HG02970 (cell line): ENCODE measurements around the gene HMGN5.

ENCODE experiments used
- ATAC-seq: cut with Tn5 transposase; IDR thresholded peaks from one replicate; pipeline ENCODE4 v1.9.1; 2021; ENCODE audit warnings: mild to moderate bottlenecking, moderate library complexity, moderate number of reproducible peaks; ENCODE audit not compliant: unreplicated experiment, low FRiP score

Gene HMGN5, protein sequence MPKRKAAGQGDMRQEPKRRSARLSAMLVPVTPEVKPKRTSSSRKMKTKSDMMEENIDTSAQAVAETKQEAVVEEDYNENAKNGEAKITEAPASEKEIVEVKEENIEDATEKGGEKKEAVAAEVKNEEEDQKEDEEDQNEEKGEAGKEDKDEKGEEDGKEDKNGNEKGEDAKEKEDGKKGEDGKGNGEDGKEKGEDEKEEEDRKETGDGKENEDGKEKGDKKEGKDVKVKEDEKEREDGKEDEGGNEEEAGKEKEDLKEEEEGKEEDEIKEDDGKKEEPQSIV

DNA sequence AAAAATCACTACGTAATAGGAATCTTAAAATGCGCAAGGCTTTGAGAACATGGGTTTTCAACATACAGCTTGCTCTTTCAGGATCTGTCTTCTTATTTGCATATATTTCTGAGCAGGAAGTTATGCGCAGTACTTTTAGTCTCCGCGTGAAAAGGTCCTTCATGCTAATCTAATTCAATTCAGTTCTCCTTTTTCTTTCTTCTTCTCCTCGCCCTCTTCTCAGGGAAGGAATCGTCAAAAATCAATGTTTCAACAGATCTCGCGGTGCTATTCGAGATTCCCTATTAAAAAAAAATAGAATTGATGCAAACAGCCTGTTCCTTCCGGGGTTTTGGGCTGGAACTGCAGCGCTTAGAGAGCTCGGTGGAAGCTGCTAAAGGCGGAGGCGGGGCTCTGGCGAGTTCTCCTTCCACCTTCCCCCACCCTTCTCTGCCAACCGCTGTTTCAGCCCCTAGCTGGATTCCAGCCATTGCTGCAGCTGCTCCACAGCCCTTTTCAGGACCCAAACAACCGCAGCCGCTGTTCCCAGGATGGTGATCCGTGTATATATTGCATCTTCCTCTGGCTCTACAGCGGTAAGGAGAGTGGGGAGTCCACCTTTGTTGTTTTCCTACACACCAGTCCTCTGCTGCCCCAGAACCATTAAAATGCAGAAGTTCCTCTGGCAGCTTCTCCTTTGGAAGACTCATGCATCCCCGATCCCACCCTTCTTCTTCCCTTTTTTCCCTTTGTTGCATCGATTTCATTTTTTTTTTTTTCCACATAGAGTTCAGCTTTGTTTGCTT, at the start of gene HMGN5, which contains the start of gene SH3BGRL:
HMGN5 (minus strand) TSS at position 243 of the 785 bp plus-strand sequence. CDS start 80,364 bp downstream, outside the sequence.
SH3BGRL (plus strand) TSS at position 432 of the 785 bp plus-strand sequence; CDS start at position 531, 99 bp downstream.
- ATAC-seq, result peak; percentile 99

DNA sequence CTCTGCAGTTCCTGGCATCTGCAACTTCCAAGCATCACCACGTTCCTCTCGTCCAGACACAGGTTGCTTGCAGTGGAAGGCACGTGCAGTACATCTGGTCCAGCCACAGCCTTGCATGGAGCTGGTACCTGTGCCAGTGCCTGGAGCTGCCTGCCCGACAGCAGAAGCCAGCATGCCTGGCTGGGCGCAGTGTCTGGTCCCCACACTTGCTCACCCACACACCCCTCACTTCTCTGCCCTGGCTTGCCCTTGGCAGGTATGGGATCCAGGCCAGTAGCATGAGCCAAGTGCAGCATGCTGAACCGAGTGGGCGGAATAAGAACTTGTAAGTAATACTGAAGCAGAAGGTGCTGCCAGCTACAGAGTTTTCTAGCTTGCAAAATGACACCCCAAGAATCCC, 40.0 kb upstream of the HMGN5 start:
- ATAC-seq, result no peak

DNA sequence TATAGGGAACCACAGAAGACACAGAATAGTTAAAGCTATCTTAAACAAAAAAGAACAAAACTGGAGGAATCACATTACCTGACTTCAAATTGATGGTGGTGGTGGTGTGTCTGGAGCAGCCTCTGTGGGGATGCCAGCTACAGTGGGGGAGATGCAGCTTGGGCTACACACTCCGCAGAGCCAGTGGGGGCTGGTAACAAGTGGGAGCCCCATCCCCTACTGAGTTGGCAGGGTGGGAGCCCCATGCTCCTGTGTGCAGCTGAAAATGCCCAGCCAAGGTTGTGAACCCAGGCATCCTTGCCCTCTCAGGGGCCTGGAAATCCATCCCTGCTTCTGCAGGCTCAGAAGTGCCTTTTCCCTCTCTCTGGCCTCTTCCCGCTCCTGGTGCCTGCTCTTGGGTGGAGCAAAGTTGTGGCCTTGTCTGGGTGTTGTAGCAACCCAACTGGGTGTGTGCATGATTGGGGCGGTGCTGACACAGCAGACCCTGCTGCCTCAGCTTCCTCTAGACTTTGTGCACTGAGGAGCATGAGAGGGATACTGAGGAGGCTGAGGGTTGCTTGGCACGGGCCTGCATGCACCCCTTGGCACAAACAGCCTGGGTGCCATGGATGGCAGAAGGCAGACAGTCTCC, 39.1 kb upstream of the HMGN5 start:
- ATAC-seq, result no peak

DNA sequence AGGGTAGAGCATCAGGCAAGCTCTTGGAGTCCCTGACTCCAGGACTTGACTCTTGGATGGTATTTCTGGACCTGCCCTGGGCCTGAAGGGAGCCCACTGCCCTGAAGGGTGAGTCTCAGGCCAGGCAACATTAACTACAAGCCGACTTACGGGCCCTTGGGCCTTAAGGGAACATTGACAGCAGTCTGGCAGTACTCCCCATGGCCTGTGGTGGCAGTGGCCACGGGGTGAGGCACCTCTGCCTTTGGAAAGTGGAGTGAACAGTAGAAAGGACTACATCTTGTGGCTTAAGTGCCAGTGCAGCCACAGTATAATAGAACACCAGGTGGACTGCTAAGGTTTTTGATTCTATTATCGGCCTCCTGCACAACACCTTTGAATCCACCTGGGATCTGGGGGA, 36.5 kb upstream of the HMGN5 start:
- no peak for ATAC-seq

DNA sequence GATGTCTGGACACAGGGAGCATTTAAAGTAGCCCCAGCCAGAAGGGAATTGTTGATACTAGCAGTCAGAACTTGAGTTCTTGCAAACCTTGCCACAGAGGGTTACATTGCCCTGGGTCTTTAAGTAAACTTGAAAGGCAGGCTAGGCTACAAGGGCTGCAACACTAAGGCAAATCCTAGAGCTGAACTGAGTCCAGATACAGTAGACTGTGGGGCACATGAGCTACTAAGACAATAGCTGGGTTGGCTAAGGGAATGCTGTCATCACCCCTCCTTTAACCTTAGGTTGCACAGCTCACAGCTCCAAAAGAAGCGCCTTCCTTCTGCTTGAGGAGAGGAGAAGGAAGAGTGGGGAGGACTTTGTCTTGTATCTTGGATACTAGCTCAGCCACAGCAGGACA, 35.8 kb upstream of the HMGN5 start:
- ATAC-seq, result no peak

DNA sequence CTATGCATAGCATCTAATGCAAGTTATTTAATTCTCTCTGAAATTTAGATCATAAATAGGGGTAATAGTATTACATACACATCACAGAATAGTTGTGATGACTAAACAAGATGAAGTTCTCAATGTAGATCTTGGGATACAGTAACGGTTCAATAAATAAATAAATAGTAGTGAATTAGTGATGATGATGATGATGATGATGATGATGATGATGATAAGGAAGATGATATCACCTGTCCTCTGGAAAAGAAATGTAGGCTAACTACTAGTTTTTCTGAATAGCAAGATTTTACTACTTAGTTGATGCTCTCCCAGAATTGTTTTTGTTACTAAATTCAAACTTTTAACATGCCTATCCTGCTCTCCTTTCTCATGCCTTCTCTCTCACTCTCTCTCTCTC, 30.5 kb upstream of the HMGN5 start:
- no peak for ATAC-seq

DNA sequence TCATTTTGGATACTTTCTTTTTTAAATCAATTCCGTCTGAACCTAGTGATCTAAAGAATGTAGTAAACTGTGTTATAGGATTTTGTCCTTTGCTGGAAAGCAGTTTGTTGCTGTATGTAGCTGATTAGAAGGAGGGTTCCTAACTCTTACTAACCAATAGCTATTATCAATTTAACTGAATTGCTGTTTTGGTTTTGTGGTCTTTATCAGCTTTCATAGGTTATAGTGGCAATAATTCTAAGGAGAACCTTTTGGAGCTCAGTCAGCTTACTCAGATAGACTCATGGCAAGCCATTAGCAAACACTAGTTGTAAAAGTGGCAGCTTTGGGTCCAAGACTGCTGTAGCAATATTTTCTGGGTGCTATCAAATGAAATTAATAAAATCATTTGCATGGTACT, 29.8 kb upstream of the HMGN5 start:
- ATAC-seq, result no peak

DNA sequence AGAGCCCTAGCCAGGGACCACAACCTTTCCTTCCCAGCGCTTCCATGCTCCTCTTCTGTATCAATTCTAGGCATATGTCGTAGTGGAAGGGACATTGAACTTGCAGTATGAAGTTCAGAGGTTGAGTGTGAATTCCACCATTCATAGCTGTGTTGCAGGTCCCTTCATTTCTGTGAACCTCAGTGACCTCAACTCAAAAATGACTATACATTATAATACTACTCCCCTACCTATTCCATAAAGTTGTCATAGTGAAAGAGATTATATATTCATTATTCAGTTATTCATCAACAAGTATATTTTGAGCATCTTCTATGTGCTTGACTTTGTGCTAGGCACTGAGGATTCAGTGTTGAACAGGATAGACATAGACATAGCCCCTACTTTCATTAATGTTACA, 28.2 kb upstream of the HMGN5 start:
- ATAC-seq, result no peak

DNA sequence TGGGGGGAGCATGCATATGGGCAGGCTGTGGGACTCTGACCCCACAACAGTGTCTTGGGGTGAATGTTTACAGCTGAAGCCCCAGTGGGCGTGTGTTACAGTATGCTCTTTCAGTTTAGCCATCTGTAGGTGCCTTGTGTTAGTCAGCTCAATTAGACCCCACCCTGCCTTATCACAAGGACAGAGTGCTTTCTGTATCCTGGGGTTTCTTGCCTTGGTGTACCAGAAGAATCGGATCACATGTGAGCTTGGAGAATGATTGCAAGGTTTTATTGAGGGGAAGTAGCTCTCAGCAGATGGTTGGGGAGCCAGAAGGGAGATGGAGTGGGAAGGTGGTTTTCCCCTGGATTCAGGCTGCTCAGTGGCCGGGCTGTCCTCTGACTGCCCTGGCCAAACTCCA, 27.5 kb upstream of the HMGN5 start:
- ATAC-seq, result no peak

DNA sequence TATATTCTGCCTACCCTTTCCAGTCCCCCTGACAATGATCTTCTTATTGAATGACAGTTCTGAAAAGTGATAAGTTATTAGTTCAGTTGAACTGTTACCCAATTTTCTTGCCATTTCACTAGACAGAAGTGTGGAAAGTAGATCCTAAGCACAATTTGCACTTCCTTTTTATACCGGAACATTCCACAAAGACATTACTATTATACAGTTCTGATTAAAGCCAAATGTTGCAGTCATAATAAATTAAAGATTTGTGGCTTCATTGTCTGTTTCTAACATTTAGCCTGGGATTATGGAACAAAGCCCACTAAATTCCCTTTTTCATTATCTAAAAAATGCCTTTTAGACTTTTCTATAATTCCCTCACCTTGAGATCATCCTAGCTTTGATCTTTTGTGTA, 14.0 kb upstream of the HMGN5 start:
- ATAC-seq, result no peak

DNA sequence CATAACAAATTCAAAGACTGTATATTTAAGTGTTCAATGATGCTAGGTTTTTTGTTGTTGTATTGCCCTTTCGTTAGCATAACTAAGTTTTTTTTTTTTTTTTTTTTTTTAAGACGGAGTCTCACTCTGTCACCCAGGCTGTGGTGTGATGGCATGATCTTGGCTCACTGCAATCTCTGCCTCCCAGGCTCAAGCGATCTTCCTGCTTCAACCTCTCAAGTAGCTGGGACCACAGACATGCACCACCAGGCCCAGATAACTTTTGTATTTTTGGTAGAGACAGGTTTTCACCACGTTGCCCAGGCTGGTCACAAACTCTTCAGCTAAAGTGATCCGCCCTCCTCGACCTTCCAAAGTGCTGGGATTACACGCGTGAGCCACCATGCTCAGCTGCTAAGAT, 7.2 kb upstream of the HMGN5 start:
- ATAC-seq, result no peak

DNA sequence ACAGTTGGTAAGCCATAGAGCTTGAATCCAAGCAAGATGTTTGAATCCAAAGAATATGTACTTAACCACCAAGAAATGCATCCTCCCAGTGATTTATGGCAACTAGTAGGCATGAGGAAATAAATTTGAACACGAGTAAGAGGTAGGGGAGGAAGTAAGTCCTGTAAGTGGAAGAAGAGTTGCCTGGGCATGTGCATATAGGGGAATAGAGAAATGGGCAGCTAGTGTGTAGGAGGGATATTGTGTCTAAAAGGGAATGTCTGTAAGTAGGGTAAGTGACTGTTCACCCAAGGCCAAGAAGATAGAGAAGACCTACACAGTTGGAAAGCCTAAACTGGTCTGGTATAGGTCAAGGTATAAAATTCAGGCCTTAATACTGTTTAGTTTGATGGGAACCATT, 4.8 kb upstream of the HMGN5 start:
- no peak for ATAC-seq

DNA sequence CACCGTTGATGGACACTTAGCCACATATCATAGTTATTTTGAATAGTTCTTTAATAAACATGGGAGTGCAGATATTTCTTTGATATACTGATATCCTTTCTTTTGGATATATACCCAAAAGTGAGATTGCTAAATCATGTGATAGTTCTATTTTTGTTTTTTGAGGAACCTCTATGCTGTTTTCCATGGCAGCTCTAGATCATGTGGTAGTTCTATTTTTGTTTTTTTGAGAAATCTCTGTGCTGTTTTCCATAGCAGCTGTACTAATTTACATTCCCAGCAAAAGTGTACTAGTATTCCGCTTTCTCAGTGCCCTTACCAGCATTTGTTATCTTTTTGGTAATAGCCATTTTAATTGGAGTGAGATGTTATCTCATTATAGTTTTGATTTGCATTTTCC, 3.8 kb upstream of the HMGN5 start:
- ATAC-seq, result no peak

DNA sequence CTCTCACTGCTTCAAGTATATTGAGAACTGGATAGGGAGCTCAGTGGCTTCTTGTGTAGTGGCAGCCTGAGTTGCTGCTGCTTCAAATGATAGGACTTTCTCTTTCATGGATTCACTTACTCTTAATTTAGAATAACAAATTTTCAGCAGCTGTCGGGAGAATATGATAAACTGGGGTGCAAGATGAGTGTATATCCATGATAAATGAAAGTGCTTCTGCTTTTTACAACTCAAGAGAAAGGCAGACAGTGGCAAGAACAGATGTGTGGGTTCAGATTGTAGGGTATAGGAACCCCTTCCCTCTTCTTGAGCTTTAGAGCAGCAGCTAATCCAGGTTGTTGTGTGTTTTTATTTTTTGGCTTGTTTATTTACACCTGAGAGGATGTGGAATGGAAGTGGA, 1.2 kb upstream of the HMGN5 start:
- no peak for ATAC-seq

DNA sequence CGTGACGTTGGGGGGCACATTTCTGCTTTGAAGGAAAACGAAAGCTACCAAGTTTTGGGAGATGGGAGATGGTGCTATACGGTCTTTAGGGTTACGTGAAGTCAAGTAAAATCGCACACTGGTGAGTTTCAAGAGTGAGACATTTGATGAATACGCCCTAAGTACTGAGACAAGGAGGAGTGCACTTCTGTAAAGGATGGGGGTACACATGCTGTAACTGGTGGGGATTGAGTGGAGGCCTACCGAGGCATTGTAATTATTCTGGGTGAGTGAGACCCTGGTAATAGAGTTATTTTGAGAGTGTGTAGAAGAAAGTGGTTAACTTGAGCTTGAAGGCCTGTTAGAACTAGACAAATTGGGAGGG, 725 bp upstream of the HMGN5 start:
- no peak for ATAC-seq

DNA sequence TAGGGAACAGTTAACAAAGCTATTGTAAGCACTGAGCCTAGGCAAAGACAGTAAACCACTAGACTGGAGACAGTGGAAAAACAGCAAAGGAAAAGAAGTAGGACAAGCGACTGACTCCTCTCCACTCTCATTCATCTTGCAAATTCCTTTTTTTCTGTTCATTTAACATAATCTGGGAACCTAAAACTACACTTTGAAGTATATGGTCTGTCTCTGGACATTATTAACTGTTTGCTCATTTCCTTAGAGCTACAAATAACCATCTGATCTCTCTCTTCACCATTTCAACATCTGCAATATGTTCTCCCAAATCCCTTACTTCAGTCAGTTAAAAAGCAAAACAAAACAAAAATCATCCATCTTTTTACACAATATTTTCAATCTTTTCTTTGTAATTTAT, 642 bp downstream of the HMGN5 start:
- ATAC-seq, result no peak

DNA sequence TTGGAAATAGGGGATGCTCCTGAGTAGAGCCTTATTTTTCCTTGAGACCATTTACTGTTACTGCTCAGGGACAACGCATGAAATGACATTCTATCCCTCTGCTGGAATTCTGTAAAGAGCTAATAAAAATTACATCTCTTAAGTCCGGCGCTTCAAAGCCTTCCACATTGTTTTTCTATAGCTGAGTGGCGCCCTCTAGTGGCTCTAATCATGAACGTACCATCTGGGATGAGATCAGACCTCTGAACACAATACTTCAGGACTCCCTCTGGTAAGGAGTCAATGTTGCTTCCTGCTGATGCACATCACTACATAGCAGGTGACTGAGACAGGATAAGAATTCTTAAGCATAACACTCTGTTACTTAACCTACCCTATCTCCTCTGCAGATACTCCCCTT, 6.0 kb downstream of the HMGN5 start:
- ATAC-seq, result peak; percentile 93

DNA sequence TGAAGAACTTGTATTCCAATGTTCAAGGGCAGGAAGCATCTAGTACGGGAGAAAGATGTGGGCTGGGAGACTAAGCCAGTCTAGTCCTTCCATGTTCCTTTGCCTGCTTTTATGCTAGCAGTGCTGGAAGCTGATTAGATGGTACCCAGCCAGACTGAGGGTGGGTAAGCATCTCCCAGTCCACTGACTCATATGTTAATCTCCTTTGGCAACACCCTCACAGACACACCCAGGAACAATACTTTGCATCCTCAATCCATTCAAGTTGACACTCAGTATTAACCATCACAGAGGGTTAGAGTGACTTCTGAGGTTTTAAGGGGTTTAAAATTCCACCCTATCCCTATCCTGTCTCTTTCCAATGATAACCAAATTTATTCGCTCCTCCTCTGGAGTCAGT, 6.5 kb downstream of the HMGN5 start:
- ATAC-seq, result no peak

DNA sequence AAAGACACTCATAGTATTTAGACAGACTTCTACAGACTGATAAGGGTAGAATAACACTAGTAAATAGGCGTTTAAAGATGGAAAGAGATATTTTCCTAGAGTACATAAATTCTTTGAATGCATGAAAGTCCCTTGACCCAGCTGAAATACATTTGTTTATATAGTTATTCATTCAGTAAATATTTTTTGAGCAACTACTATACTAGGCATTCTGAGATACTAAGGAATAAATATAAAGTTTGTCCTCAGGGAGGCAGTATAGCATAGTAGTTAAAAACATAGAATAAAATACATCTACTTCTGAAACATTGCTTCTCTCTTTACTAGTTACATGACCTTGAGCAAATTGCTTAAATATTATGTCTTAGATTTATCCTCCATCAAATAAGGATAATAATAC, 27.4 kb downstream of the HMGN5 start:
- no peak for ATAC-seq

DNA sequence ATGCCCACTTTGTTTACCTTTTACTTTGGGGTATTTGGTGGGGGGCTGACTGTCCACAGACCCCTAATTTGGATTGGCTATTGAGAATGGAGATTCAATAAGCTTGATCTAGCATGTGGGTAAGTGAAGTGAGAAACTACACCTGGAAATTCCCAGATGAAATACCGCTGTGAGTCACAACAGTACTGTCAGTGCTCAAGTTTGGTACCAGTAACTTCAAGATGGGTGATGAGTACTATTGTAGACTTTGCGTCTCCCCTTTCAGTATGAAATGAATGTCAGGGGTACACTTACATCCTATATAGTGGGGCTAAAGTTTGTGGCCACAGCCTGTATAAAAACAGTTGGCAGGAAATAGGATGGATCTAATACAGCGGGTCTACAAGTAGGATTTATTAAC, 33.3 kb downstream of the HMGN5 start:
- no peak for ATAC-seq

DNA sequence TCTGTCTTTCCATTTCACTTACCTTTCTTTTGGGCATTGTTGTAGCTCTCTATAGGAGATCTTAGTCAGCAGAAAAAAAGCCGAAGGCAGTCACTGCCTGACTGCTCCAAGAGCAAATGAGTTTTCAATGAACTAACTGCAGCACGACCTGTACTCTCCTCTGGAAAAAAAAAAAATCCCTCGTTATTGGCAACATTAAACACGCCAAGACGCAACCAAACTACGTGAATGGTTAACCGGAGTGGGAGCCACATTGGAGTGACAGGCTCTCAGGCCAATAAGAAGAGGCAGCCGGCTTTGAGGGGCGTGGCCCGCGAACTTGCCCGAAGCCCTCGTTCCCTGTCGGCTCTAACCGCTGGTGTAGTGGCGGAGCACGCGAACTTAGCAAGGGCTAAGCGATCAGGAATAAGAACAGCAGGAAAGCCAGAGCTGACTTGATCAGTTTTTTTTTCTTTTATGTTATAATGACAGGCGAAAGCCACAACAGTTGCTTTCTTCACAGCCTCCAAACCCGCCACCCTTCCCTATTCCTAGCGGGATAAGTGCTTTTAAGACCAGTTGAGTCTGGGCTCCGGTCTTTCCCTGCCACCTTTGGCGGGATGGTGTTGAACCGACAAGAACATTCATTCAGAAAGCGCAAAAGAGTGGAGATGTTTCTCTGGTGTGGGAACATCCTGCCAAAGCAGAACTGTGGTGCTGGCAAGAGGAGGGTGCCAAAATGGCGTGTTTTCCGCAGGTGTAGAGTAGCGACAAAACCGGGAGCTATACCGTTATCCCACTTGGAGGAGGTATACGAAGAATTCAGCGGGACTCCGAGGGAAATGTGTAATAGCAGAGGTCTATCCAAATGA, 80.0 kb downstream of the HMGN5 start:
- ATAC-seq, result peak; percentile 98
